Panc1 (cell line): ENCODE results near the gene SPECC1L. TPM values are rescaled to one million over a fixed set of nuclear protein-coding genes. Genes with fewer than 3 reads are reported as not detected.

Source experiments
- ATAC-seq: fragments of 200-7000 bp; cut with Tn5 transposase; 2 replicates; pipeline ENCODE4 v1.9.1; 2020; ENCODE audit warnings: mild to moderate bottlenecking, moderate library complexity
- BruUV-seq: library from RNA; stranded (reverse); fragments of 400-500 nt; replicated peaks from 2 replicates; lab custom pipeline; 2021; lab: Mats Ljungman, UMichigan
- CTCF ChIA-PET: fragments of 300-600 bp; sonication (Branson Sonifier 250); formaldehyde crosslinking; loops from one replicate; lab custom pipeline; 2022; ENCODE audit warnings: antibody characterized with exemption; lab: Charles Lee
- POLR2A ChIA-PET: fragments of 300-600 bp; sonication (Branson Sonifier 250); formaldehyde crosslinking; loops from one replicate; lab custom pipeline; 2022; ENCODE audit warnings: antibody characterized with exemption; lab: Charles Lee
- DNase-seq: peaks from one replicate; pipeline ENCODE4 v3.0.0-alpha.2; 2010; ENCODE audit warnings: low read depth, low spot score
- H3K27ac ChIP-seq: 2 replicates; pipeline ENCODE4 v1.5.1; 2011; ENCODE audit warnings: mild to moderate bottlenecking, low read length, inconsistent platforms
- H3K27me3 ChIP-seq: fragments of 200-500 bp; sonication (Bioruptor generic); 2 replicates; pipeline ENCODE4 v1.6.0; 2014; ENCODE audit warnings: low read length, inconsistent platforms; ENCODE audit not compliant: control insufficient read depth, insufficient read depth
- H3K36me3 ChIP-seq: fragments of 200-500 bp; sonication (Bioruptor generic); 2 replicates; pipeline ENCODE4 v1.5.1; 2014; ENCODE audit warnings: inconsistent platforms, mild to moderate bottlenecking, low read length, moderate library complexity; ENCODE audit not compliant: control insufficient read depth, insufficient read depth
- H3K4me1 ChIP-seq: 2 replicates; pipeline ENCODE4 v1.5.1; 2011; ENCODE audit warnings: inconsistent platforms, mild to moderate bottlenecking, low read length, moderate library complexity; ENCODE audit not compliant: control insufficient read depth, insufficient read depth
- H3K4me3 ChIP-seq, 2 experiments: 2 replicates each; pipeline ENCODE4 v1.5.1; 2011 to 2012; ENCODE audit warnings: low read depth in 2 of 2, low read length in 2 of 2, mild to moderate bottlenecking in 2 of 2, inconsistent platforms in 1 of 2, moderate library complexity in 1 of 2
- H3K9me3 ChIP-seq: fragments of 200-500 bp; sonication (Bioruptor generic); 2 replicates; pipeline ENCODE4 v1.5.1; 2014; ENCODE audit warnings: low read depth, mild to moderate bottlenecking, inconsistent platforms, low read length, moderate library complexity; ENCODE audit not compliant: control insufficient read depth, insufficient read depth
- CTCF ChIP-seq: fragments of 450-650 bp; IDR thresholded peaks from 2 replicates; pipeline ENCODE4 v1.5.1; 2017; ENCODE audit warnings: mild to moderate bottlenecking
- POLR2AphosphoS5 ChIP-seq: IDR thresholded peaks from 2 replicates; pipeline ENCODE4 v1.6.1; 2012; ENCODE audit warnings: mild to moderate bottlenecking, low read depth, low read length, moderate library complexity
- REST ChIP-seq, 2 experiments: IDR thresholded peaks; 2 replicates each; pipeline ENCODE4 v1.6.1; 2011 to 2012; ENCODE audit warnings: low read depth in 2 of 2, control low read depth in 1 of 2, low read length in 1 of 2, mild to moderate bottlenecking in 1 of 2, moderate library complexity in 1 of 2; ENCODE audit not compliant: insufficient read depth in 1 of 2
- SIN3A ChIP-seq: IDR thresholded peaks from 2 replicates; pipeline ENCODE4 v1.6.1; 2012; ENCODE audit warnings: low read depth, mild to moderate bottlenecking, low read length, moderate library complexity, borderline replicate concordance; ENCODE audit not compliant: insufficient read depth
- TCF7L2 ChIP-seq: IDR thresholded peaks from 2 replicates; pipeline ENCODE4 v1.6.1; 2011; ENCODE audit warnings: mild to moderate bottlenecking, low read depth, low read length, inconsistent platforms
- in situ Hi-C: cut with HindIII; loops from 2 replicates; pipeline ENCODE4 v1.10.0; 2016; ENCODE audit warnings: low sequenced_read_pairs, low pct_unique_long_range_greater_than_20kb
- intact Hi-C: fragments of 100-400 bp; cut with micrococcal nuclease; formaldehyde crosslinking; loops from one replicate; pipeline ENCODE4 v1.10.0; 2022; ENCODE audit not compliant: unreplicated experiment
- total RNA-seq: library from RNA; stranded (reverse); gene quantifications from one replicate; pipeline ENCODE4 v1.2.1, GENCODE V29; 2021; ENCODE audit not compliant: unreplicated experiment

Gene SPECC1L
- total RNA-seq, 1 experiment from 2014 or later = 43.3 TPM

- no peak overlapping the region for H3K4me3 ChIP-seq
- no peaks in the 10 kb centered on the region for H3K27me3 ChIP-seq
- H3K27ac ChIP-seq = no peak overlapping the region
- BruUV-seq = no TSS peak
- ATAC-seq (no peak), DNase-seq (no peak)
- ChIA-PET POLR2A (no interaction called here), CTCF (no interaction called here)
- H3K9me3 ChIP-seq = no peaks in the 10 kb centered on the region
- in situ Hi-C loops (no loop called here), intact Hi-C loops (no loop called here)
- TF ChIP-seq REST (IDR thresholded peaks at IDR 0.05; ENCODE audit: insufficient read depth in 1 of 2, low read depth in 2 of 2, low read length in 1 of 2) (no peak), CTCF (no peak), POLR2AphosphoS5 (no peak), SIN3A (no peak), TCF7L2 (no peak)
- no peaks in the 10 kb centered on the region; the same call in 1 of the 2 replicates for H3K4me1 ChIP-seq
- H3K36me3 ChIP-seq = no peaks in the 10 kb centered on the region; the same call in 1 of the 2 replicates
Observed at GRCh38 chr22:24409707-24410106, 139.1 kb downstream of the SPECC1L start.

- no peak overlapping the region for H3K27ac ChIP-seq
- intact Hi-C loops (no loop called here), in situ Hi-C loops (no loop called here)
- ATAC-seq (no peak), DNase-seq (no peak)
- H3K4me1 ChIP-seq = no peaks in the 10 kb centered on the region; the same call in 1 of the 2 replicates
- ChIA-PET POLR2A (no interaction called here), CTCF (no interaction called here)
- no peaks in the 10 kb centered on the region for H3K9me3 ChIP-seq
- BruUV-seq = no TSS peak
- TF ChIP-seq REST (IDR thresholded peaks at IDR 0.05; ENCODE audit: insufficient read depth in 1 of 2, low read depth in 2 of 2, low read length in 1 of 2) (no peak), POLR2AphosphoS5 (no peak), CTCF (no peak), TCF7L2 (no peak), SIN3A (no peak)
- no peak overlapping the region for H3K4me3 ChIP-seq
- no peaks in the 10 kb centered on the region for H3K36me3 ChIP-seq
- H3K27me3 ChIP-seq = no peaks in the 10 kb centered on the region
Observed at GRCh38 chr22:24410110-24410856, 139.7 kb downstream of the SPECC1L start.
